ENCODE data around the gene ZNF385B. TPM values are rescaled to one million over a fixed set of nuclear protein-coding genes. Genes with fewer than 3 reads are reported as not detected.

The ZNF385B gene
- total and polyA plus RNA-seq, 2 experiments from 2014 or later: 2.7 to 8.2 TPM

GRCh38 chr2:179559108-179559806 lies 302.2 kb downstream of the ZNF385B start:
- Histone ChIP-seq H3K27ac (no peak overlapping the region), H3K9me3 (ENCODE audit: low read depth) (no peaks in the 10 kb centered on the region), H3K4me3 (no peak overlapping the region), H3K4me1 (ENCODE audit: low read depth) (no peaks in the 10 kb centered on the region), H3K36me3 (no peaks in the 10 kb centered on the region), H3K27me3 (no peaks in the 10 kb centered on the region)
- TF ChIP-seq CTCF (IDR thresholded peaks at IDR 0.05; ENCODE audit: low read depth, low read length): no peak
- DNase-seq (ENCODE audit: low read depth in 1 of 2, low spot score in 1 of 2): no peak

- DNase-seq (ENCODE audit: low read depth in 1 of 2, low spot score in 1 of 2): no peak
- Histone ChIP-seq H3K4me3 (no peak overlapping the region), H3K9me3 (ENCODE audit: low read depth) (no peaks in the 10 kb centered on the region), H3K27me3 (no peaks in the 10 kb centered on the region), H3K27ac (no peak overlapping the region), H3K36me3 (no peaks in the 10 kb centered on the region), H3K4me1 (ENCODE audit: low read depth) (no peaks in the 10 kb centered on the region)
- no peak for TF ChIP-seq CTCF (IDR thresholded peaks at IDR 0.05; ENCODE audit: low read depth, low read length)
These were observed 303.1 kb downstream of the ZNF385B start for GRCh38 chr2:179558010-179558934.

GRCh38 chr2:179556425-179556824 lies 305.0 kb downstream of the ZNF385B start:
- Histone ChIP-seq H3K4me3 (no peak overlapping the region), H3K27me3 (no peaks in the 10 kb centered on the region), H3K27ac (no peak overlapping the region), H3K9me3 (ENCODE audit: low read depth) (no peaks in the 10 kb centered on the region), H3K4me1 (ENCODE audit: low read depth) (no peaks in the 10 kb centered on the region), H3K36me3 (no peaks in the 10 kb centered on the region)
- DNase-seq (ENCODE audit: low read depth in 1 of 2, low spot score in 1 of 2): no peak
- no peak for TF ChIP-seq CTCF (IDR thresholded peaks at IDR 0.05; ENCODE audit: low read depth, low read length)

- Histone ChIP-seq H3K4me1 (ENCODE audit: low read depth) (no peaks in the 10 kb centered on the region), H3K27me3 (no peaks in the 10 kb centered on the region), H3K4me3 (no peak overlapping the region), H3K9me3 (ENCODE audit: low read depth) (no peaks in the 10 kb centered on the region), H3K36me3 (no peaks in the 10 kb centered on the region), H3K27ac (no peak overlapping the region)
- no peak for DNase-seq (ENCODE audit: low read depth in 1 of 2, low spot score in 1 of 2)
- no peak for TF ChIP-seq CTCF (IDR thresholded peaks at IDR 0.05; ENCODE audit: low read depth, low read length)
These were observed 305.6 kb downstream of the ZNF385B start for GRCh38 chr2:179555691-179556283.

- Histone ChIP-seq H3K36me3 (no peaks in the 10 kb centered on the region), H3K9me3 (ENCODE audit: low read depth) (no peaks in the 10 kb centered on the region), H3K27me3 (no peaks in the 10 kb centered on the region), H3K4me1 (ENCODE audit: low read depth) (no peaks in the 10 kb centered on the region), H3K27ac (no peak overlapping the region), H3K4me3 (no peak overlapping the region)
- DNase-seq (ENCODE audit: low read depth in 1 of 2, low spot score in 1 of 2): no peak
- no peak for TF ChIP-seq CTCF (IDR thresholded peaks at IDR 0.05; ENCODE audit: low read depth, low read length)
These were observed 306.6 kb downstream of the ZNF385B start for GRCh38 chr2:179554639-179555386.
